A172 (cell line): ENCODE measurements around the gene DYSF. TPM values are rescaled to one million over a fixed set of nuclear protein-coding genes. Genes with fewer than 3 reads are reported as not detected.

Experiments
- DNase-seq: peaks from one replicate; pipeline ENCODE4 v3.0.0-alpha.2; 2015; ENCODE audit warnings: low spot score
- total RNA-seq: library from RNA; depleted of rRNA; stranded (reverse); fragments of >200 nt; shearing (Covaris generic); gene quantifications from 2 replicates; pipeline ENCODE4 v1.2.3, GENCODE V29; 2014

The DYSF gene
- total RNA-seq, 1 experiment from 2014 or later: 13.6 TPM

- no peak for DNase-seq
These were observed 161.8 kb downstream of the DYSF start for GRCh38 chr2:71614976-71615766.

GRCh38 chr2:71615767-71616730, 162.7 kb downstream of the DYSF start:
- no peak for DNase-seq

- DNase-seq: no peak
These were observed 163.9 kb downstream of the DYSF start for GRCh38 chr2:71617266-71617665.

GRCh38 chr2:71618327-71619113, 165.2 kb downstream of the DYSF start:
- DNase-seq: no peak

DNA sequence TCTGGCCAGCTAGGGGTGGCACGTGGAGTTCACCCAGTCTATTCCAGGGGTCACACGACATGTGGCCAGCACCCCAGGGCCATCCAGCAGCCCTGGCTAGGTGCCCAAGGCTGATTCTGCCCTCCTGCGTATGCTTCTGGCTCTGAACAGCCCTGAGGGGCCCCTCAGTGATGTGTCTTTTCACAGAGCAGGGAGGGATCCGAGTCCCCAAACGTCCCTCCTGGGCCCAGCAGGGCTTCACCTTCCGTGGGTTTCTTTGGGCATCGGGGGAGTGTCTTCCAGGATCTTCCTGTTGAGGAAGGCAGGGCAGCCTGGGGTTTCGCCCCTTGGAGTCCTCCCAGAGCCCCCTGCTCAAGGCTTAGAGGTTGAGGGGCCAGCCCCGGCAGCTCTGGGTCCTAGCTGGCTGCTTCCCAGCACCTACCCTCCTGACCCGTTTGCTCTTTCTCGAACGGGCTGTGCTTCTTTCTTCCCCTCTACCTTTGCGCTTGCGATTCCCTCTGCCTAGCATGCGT, 165.9 kb downstream of the DYSF start:
- DNase-seq: no peak

DNA sequence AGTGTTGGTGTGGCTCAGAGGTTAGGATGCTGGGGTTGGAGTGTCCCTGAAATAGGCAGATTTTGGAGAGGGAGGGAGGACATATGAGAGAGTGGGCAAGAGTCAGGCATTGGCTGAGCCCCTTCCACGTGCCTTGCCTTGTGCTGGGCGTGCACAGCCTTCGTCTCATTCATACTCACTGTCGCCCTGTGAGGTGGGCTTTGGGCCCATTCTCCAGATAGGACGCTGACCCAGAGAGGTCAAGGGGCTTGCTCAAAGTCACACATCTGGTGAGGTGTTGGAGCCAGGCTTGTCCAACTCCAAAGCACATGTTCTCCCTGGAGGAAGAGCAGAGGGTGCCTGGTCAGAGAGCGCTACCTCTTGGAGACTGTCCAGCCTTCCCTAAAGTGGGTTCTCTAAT, 166.8 kb downstream of the DYSF start:
- no peak for DNase-seq

GRCh38 chr2:71620851-71621251, 167.5 kb downstream of the DYSF start:
- DNase-seq: no peak

DNA sequence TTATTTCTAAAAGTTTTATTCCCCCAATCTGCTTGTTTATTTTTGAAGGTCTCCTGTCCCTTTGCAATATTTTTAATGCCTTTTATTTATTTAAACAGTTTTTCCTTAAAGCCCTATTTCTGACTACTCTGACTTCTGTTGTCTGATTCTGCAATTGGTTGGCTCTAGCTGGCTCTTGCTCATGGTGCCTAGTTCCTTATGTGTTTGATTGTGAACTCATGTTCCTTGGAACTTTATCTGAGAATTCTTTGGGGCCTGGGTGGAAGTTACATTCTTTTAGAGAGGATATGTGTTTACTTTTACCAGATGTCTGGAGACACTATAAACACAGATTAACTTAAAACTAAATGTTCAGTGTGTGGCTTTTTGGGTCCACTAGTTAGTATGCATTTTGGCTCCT, 175.9 kb downstream of the DYSF start:
- no peak for DNase-seq

DNA sequence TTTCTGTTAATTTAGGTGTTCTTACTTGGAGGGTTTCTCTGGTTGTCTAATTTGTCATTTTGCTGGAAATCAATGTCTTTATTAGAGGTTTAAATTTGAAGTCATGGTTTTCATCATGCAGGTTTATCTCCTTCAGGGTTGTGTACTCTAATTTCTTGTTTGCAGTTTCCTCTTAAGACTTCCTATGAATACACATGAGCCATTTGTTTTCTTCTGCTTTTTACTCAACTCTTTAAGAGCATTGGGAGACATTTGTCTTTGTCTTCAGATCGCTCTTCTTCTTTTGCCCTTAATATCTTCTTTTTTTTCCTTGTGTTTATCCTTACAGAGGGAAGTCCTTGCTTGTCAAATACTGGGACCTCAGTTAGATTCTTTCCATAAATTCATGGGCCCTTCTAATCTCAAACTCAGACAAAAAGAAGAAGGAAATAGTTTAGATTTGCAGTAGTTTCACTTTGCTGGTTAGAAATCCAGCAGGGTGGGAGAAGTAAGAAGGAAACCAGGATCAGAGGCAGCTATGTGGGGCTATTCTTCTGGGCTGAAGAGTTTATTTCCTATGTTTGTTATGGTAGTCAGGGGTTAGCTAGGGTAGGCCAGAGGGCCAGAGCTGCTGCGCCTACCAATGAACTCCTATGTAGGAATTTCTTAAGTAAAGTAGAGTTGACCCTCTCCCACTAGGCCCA, 176.6 kb downstream of the DYSF start:
- no peak for DNase-seq

- DNase-seq: no peak
These were observed 177.3 kb downstream of the DYSF start for GRCh38 chr2:71630454-71631328.

- peak; percentile 59 for DNase-seq
These were observed 178.1 kb downstream of the DYSF start for GRCh38 chr2:71631411-71631931.

- no peak for DNase-seq
These were observed 179.7 kb downstream of the DYSF start for GRCh38 chr2:71633086-71633485.

- DNase-seq: no peak
These were observed 181.2 kb downstream of the DYSF start for GRCh38 chr2:71634567-71634966.

GRCh38 chr2:71635798-71636197, 182.4 kb downstream of the DYSF start:
- no peak for DNase-seq

DNA sequence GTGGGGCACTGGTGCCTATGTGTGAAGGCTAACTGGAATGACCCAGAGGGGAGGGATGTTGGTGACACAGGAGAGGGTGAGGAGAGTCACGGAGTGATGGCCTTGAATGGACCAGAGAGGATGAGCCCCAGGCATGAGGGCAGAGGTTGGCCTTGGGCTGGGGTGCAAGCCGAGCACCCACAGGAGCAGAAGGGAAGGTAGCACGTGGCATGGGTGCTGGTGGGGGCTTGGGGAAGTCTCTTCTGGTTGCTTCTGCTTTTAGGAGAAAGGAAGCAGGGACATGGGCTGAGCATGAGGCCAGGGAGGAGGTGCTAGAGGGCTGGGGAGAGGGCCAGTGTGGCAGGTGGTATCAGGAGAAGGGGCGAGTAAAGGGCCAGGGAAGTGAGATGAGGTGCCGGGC, 183.8 kb downstream of the DYSF start:
- no peak for DNase-seq

DNA sequence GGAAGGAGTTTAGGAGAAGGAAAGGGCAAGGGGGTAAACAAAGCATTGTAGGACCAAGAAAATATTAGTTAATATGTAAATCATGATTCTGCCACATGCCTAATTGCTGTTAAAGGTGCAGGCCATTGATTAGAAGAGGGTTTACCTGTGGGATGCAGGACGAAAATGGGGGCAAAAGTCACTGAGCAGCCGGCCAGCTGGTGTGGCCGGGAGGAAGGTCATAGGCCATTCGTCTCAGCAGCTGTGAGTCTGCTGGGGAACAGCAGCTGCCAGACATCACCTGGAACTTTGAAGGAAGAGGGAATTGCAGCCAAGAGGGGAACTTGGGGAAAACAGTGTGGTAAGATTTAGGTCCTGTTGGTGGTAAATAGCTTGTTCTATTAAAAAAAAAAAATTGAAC, 184.4 kb downstream of the DYSF start:
- DNase-seq: no peak

DNA sequence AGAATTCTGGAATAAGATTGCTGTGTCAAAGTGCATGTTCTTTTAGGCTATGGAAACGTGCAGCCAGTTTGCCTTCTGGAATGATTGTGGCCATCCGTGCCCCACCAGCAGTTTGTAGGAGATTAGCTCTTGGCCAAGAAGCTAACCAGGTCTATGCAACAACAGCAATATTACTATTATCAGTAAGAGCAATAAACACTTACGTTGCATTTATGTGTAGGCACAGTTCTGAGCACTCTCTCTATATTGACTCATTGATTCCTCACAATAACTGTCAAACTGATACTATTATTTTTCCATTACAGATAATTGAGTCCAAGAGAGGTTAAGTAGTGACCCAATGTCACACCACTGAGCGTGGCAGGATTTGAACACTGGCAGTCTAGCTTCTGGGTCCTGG, 186.4 kb downstream of the DYSF start:
- no peak for DNase-seq

DNA sequence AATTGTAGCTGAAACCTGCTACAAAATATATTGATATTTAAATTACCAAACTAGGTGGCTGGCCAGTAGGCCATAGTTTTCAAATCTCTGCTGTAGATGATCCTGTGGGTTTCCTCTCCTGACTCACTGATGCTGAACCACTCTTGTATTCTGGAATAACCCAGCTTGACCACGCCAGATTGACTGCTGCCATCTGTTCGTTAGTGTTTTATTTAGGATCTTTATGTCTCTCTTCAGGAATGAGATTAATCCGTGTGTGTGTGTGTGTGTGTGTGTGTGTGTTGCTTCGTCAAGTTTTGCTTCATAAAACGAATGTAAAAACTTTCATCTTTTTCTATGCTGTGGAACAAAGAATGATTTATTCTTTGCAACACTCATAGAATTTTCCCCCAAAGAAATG, 187.1 kb downstream of the DYSF start:
- no peak for DNase-seq

DNA sequence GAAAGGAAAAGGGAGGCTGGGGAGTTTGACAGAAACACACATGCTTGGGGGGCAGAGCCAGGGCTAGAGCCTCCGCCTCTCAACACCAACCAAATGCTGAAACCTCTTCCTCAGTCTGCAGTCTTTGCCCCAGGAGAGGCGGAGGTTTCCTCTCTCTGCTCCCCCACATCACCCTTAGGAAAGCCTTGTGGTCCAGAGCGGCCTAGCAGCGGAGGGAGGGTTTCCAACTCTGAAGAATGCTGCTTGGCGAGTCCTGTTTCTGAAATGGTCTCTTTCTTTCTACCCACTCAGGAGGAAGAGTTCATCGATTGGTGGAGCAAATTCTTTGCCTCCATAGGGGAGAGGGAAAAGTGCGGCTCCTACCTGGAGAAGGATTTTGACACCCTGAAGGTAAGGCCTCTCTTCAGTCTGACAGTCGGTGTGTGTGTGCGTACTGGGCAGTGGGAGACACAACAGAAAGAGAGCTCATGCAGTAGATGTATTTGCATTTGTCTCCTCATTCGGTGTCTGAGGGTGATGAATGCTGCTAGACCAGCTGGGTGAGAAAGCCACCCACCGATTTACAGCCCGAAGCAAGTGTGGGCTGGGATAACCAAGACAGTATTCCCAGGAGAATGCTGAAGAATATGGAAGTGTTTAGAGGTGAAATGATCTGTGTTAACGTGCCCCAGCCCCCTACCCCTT, 190.5 kb downstream of the DYSF start:
- no peak for DNase-seq
